GM18526 (cell line): ENCODE data around the gene CC2D1A.

ENCODE experiments used
- POLR2A ChIP-seq: IDR thresholded peaks from 3 replicates; pipeline ENCODE4 v1.6.1; 2011; ENCODE audit not compliant: insufficient read length; ENCODE audit errors: extremely low read depth

Gene CC2D1A

GRCh38 chr19:13885826-13886365, 20.1 kb upstream of the CC2D1A start:
- TF ChIP-seq POLR2A = no peak

DNA sequence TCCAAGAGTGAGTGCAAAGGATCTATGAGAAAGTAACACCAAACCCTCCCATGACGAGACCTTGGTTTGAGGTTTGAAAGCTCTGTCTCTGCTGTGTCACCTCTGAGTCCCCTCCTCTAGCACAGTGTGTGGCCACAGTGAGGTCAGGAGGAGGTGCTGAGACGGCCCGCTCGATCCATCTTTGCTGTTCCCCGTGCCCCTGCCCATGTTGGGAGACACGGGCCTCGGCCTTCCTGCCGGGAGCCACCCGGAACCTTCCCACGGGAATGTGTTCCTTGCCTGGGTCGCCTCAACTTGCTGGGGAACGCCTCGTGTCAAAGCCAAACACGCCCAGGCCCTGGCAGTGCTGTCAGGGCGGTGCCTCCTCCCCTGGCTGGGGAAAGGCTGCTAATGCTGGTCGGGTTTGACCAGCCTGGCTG, 19.0 kb upstream of the CC2D1A start:
- no peak for TF ChIP-seq POLR2A

DNA sequence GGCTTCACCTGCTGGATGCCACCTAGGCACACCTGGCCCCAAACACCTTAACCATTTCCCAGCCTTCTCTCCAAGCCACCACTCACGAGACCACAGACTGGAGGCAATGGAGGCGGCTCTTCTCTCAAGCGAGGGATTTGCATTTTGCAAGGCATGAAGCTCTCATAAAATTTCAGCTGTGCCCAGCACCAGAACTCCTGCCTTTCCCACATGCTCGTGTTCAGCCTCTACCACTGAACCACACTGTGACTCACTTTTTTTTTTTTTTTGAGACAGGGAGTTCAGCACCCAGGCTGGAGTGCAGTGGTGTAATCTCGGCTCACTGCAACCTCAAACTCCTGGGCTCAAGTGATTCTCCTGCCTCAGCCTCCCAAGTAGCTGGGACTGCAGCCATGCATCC, 18.5 kb upstream of the CC2D1A start:
- TF ChIP-seq POLR2A = no peak

- TF ChIP-seq POLR2A = no peak
Measured at GRCh38 chr19:13888281-13888680, 17.7 kb upstream of the CC2D1A start.

DNA sequence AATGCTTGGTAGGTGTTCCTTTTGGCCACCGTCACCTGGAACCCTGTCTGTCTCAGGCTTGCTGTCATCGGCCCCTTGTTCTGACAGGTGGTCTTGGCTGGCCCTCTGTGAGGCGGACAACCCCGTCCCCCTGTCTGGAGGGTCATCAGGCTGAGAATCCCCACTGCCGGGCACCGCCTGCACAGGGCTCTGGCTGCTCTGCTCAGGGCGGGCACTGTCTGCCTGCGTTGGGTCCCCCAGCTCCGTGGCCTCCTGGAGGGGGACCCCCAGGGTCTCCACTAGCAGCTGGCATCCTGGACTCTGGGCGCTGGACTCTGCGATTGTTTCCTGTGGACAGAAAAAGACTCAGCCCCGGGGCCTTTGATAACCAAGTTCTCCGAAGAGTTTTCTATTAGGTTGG, 15.9 kb upstream of the CC2D1A start:
- TF ChIP-seq POLR2A = no peak

DNA sequence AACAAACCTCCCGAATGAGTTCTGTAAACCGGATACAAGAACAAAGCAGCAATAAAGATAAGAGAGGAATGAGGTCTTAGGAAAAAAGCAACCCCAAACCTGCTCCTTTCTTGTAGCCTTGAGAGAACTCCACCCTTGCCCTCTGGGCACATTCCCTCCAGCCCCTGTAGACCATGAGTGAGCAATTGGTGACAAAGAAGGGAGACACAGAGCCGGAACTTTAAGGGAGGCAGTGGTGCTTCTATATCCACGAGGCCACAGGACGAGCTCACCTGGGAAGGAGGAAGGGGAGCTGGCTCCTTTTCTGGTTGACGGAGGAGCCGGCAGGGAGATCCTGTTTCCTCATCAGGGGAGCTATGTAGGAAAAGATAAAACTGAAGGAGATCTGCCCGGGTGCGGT, 13.1 kb upstream of the CC2D1A start:
- no peak for TF ChIP-seq POLR2A

DNA sequence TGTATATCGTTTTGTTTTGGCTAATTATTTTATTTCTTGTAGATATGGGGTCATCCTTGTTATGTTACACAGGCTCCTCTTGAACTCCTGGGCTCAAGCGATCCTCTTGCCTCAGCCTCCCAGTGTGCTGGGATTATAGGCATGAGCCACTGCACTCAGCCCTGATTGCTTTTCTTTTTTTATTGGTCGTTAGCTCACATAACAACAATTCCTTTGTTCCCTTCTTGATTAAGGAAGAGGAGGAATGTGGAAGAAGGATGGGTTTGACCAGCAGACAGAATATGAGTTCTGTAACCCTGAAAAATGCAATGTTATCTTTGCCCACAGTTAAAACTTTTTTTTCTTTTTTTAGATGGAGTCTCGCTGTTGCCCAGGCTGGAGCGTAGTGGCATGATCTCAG, 11.4 kb upstream of the CC2D1A start:
- no peak for TF ChIP-seq POLR2A

GRCh38 chr19:13896227-13896626, 9.8 kb upstream of the CC2D1A start:
- no peak for TF ChIP-seq POLR2A

DNA sequence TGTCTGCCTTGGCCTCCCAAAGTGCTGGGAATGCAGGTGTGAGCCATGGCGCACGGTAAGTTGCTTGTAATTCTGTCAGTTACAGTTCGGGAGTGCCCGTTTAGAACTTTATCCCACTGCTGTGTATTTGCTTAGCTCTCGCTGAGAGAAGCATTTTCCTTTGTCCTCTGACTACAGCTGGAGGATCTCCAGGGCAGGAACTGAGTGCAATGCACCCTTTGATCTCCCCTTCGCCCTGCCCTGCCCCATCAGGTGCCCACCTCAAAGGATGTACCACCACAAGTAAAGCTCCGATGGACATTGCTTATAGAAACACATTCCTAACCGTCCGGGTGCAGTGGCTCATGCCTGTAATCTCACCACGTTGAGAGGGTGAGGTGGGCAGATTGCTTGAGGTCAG, 6.6 kb upstream of the CC2D1A start:
- TF ChIP-seq POLR2A = no peak

DNA sequence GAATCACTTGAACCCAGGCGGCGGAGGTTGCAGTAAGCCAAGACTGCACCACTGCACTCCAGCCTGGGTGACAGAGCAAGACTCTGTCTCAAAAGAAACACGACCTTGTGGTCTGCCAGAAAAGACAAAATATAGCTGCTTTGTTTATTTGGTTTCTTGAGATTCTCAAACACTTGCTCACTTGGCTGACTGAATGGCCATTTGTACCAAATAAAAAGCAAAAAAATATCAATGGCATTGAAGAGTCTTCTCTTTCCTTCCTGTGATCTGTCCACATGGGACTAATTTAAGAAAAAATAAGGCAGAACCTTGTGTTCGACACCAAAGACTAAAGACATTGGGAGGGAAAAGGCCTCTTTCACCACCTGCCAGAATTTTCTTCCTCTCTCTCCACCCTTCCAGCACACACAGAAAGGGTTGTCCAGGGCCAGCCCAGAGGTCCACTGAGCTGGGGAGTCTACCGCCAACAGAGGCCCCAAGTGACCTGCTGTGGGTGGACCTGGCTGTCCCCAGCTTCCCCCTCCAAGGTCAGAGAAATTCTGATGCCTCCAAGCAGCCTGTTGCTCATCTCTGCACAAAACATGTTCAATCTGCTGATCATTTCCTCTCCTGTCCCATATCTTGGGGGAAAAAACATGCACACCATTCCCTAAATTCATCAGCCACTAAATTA, 6.0 kb upstream of the CC2D1A start:
- no peak for TF ChIP-seq POLR2A

DNA sequence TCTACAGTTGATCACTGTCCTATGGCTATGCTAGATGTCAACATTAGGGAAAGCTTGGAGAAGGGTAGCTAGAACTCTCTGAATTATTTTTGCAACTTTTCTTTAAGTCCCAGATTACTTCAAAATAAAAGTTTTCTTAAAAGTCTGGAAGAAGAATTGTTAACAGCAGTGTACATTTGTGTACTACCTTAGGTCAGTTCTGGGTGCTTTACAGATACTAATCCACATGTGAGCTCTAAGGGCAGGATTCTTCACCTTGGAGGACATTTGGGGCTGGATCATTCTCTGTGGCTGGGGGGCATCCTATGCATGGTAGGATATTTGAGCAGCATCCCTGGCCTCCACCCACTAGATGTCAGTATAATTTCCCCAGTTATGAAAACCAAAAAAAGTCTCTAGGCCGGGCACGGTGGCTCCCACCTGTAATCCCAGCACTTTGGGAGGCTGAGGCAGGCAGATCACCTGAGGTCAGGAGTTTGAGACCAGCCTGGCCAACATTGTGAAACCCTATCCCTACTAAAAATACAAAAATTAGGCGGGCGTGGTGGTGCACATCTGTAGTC, 2.9 kb upstream of the CC2D1A start:
- TF ChIP-seq POLR2A = no peak

DNA sequence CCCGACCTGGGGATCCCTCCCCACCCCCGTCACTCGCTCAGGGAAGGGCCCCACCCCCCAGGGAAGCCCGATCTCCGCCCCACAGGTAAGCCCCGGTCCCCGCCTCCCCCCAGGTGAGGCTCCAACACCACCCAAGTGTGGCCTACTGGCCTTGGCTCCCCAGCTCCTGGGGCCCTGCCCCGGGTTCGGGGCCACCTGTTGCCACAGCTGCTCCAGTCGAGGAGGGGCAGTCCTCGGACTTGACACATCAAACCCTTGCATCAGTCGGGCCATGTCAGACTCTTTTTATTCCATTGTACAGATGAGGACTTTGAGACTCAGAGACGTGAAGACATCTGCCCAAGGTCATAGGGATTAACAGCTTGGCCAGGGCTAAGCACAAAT, 512 bp downstream of the CC2D1A start:
- TF ChIP-seq POLR2A = no peak

GRCh38 chr19:13906910-13907309, 909 bp downstream of the CC2D1A start:
- TF ChIP-seq POLR2A = no peak

DNA sequence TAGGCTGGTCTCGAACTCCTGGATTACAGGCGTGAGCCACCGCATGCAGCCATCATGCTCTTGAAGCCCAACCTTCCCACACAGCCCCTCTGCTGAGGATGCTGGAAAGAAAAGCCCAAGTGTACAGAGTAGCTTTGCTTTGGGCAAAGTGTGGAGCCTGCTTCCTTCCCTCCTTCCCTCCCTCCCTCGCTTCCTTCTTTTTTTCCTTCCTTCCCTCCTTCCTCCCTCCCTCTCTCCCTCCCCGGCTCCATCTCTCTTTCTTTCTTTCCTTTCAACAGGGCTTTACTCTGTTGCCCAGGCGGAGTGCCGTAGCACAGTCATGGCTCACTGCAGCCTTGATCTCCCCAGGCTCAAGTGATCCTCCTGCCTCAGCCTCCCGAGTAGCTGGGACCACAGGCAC, 2.7 kb downstream of the CC2D1A start:
- no peak for TF ChIP-seq POLR2A

DNA sequence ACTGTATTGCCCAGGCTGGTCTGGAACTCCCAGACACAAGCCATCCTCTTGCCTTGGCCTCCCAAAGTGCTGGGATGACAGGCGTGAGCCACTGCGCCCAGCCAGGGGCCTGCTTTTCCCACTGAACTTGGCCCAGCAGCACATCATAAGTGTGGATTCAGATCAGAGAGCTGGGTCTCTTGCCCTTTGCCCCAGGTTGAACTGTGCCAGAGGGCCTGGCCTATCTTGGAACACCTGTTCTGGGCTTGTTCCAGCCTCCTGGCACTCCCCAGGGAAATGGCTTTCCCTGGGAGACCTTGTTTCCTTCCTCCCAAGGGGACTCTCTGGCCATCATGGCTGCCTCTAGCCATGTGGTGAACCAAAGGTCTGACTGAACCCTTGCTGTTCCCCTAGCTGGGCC, 3.4 kb downstream of the CC2D1A start:
- TF ChIP-seq POLR2A = no peak

DNA sequence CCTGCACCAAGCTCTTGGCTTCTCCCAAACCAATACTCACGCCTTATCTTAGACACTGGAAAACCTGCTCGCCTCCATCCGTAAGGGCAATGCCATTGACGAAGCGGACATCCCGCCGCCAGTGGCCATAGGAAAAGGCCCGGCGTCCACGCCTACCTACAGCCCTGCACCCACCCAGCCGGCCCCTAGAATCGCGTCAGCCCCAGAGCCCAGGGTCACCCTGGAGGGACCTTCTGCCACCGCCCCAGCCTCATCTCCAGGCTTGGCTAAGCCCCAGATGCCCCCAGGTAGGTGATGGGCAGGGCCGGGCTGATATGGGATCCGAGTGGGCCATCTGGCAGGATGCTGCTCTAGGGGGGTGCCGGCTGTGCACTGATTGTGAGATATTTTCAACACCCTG, 7.4 kb downstream of the CC2D1A start:
- no peak for TF ChIP-seq POLR2A

GRCh38 chr19:13914777-13915176, 8.8 kb downstream of the CC2D1A start:
- TF ChIP-seq POLR2A = no peak

DNA sequence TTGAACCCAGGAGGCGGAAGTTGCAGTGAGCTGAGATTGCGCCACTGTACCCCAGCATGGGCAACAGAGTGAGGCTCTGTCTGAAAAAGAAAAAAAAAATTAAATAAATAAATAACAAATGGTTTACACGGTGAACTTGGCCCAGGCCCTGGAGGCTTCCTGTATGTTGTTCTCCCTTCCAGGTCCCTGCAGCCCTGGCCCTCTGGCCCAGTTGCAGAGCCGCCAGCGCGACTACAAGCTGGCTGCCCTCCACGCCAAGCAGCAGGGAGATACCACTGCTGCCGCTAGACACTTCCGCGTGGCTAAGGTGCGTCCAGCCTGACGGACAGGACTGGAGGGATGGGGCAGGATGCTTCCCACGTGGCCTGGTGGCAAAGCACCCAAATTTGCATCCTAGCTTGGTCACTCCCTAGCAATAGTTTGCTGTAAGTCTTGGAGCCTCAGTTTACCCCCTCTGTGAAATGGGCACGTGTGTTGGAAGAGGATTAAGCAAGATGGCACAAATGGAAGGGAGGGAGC, 11.9 kb downstream of the CC2D1A start:
- TF ChIP-seq POLR2A = no peak
